Vagina (tissue), 2 donors: ENCODE results near the gene WARS2. TPM values are rescaled to one million over a fixed set of nuclear protein-coding genes. Genes with fewer than 3 reads are reported as not detected.
"Not testable (repeated sequence)": the region's sequence is repeated elsewhere in the genome, so short reads cannot be mapped to it uniquely, and the experiment has no call there.

Experiments used
- DNase-seq, 2 donors: peaks; one replicate each; pipeline ENCODE4 v3.0.0-alpha.2; 2017; ENCODE audit errors: extremely low spot score in 2 of 2
- H3K27ac ChIP-seq: fragments of 200-600 bp; sonication (generic); one replicate; pipeline ENCODE4 v1.5.1; 2019
- H3K27me3 ChIP-seq: fragments of 200-600 bp; sonication (generic); one replicate; pipeline ENCODE4 v1.5.1; 2019
- H3K36me3 ChIP-seq, 2 donors: fragments of 200-600 bp; sonication (generic); one replicate each; pipeline ENCODE4 v1.5.1; 2017 to 2019
- H3K4me1 ChIP-seq: fragments of 200-600 bp; sonication (generic); one replicate; pipeline ENCODE4 v1.5.1; 2019
- H3K4me3 ChIP-seq, 2 donors: fragments of 200-600 bp; sonication (generic); 1 replicate in 1 of 2; 2 replicates in 1 of 2; pipeline ENCODE4 v1.5.1; 2016 to 2019
- H3K9me3 ChIP-seq: fragments of 200-600 bp; sonication (generic); one replicate; pipeline ENCODE4 v1.5.1; 2019
- CTCF ChIP-seq, 3 experiments: fragments of 450-650 bp in 2 of 3; fragments of 200-600 bp in 1 of 3; sonication (generic) in 1 of 3; IDR thresholded peaks; one replicate each; pipeline ENCODE4 v1.5.1; 2017 to 2019; ENCODE audit warnings: antibody characterized with exemption in 3 of 3, mild to moderate bottlenecking in 2 of 3, moderate library complexity in 2 of 3
- POLR2A ChIP-seq, 2 donors: fragments of 450-650 bp; IDR thresholded peaks; one replicate each; pipeline ENCODE4 v1.6.1; 2017; ENCODE audit warnings: antibody characterized with exemption in 2 of 2, mild to moderate bottlenecking in 2 of 2, moderate library complexity in 2 of 2
- POLR2AphosphoS5 ChIP-seq, 2 donors: sonication (generic); formaldehyde crosslinking; IDR thresholded peaks; one replicate each; pipeline ENCODE4 v1.9.0; 2017; ENCODE audit warnings: antibody characterized with exemption in 2 of 2, mild to moderate bottlenecking in 2 of 2, low read depth in 1 of 2; ENCODE audit not compliant: insufficient read depth in 1 of 2
- intact Hi-C: fragments of 100-400 bp; cut with DNase I; formaldehyde crosslinking; loops from one replicate; pipeline ENCODE4 v1.15.1; 2023
- total RNA-seq: library from RNA; depleted of rRNA; stranded (reverse); fragments of >200 nt; gene quantifications from one replicate; pipeline ENCODE4 v1.2.3, GENCODE V29; 2016

The WARS2 gene
- total RNA-seq, 1 donor from 2014 or later, result 8.3 TPM

GRCh38 chr1:119132179-119132578, 8.3 kb downstream of the WARS2 start:
- H3K36me3 ChIP-seq, result no peaks in the 10 kb centered on the region
- no peaks in the 10 kb centered on the region for H3K9me3 ChIP-seq
- H3K4me3 ChIP-seq, result no peak overlapping the region
- H3K27ac ChIP-seq, result no peak overlapping the region
- no peaks in the 10 kb centered on the region for H3K4me1 ChIP-seq
- H3K27me3 ChIP-seq, result no peaks in the 10 kb centered on the region
- intact Hi-C loops, result no loop called here
- no peak for DNase-seq
- TF ChIP-seq POLR2AphosphoS5 (IDR thresholded peaks at IDR 0.05; ENCODE audit: insufficient read depth in 1 of 2, low read depth in 1 of 2) (no peak), POLR2A (IDR thresholded peaks at IDR 0.05) (no peak), CTCF (IDR thresholded peaks at IDR 0.05) (no peak)

GRCh38 chr1:119125874-119126273, 14.6 kb downstream of the WARS2 start:
- intact Hi-C loops, result no loop called here
- no peaks in the 10 kb centered on the region for H3K4me1 ChIP-seq
- H3K36me3 ChIP-seq, result no peaks in the 10 kb centered on the region
- no peaks in the 10 kb centered on the region for H3K27me3 ChIP-seq
- TF ChIP-seq POLR2AphosphoS5 (IDR thresholded peaks at IDR 0.05; ENCODE audit: insufficient read depth in 1 of 2, low read depth in 1 of 2) (no peak), CTCF (IDR thresholded peaks at IDR 0.05) (no peak), POLR2A (IDR thresholded peaks at IDR 0.05) (no peak)
- DNase-seq, result no peak
- no peak overlapping the region for H3K4me3 ChIP-seq
- no peaks in the 10 kb centered on the region for H3K9me3 ChIP-seq
- no peak overlapping the region for H3K27ac ChIP-seq

- no peak for DNase-seq
- Histone ChIP-seq H3K9me3 (no peaks in the 10 kb centered on the region), H3K4me1 (no peaks in the 10 kb centered on the region), H3K4me3 (no peak overlapping the region), H3K36me3 (no peaks in the 10 kb centered on the region), H3K27ac (no peak overlapping the region), H3K27me3 (no peaks in the 10 kb centered on the region)
- TF ChIP-seq POLR2A (IDR thresholded peaks at IDR 0.05) (no peak), POLR2AphosphoS5 (IDR thresholded peaks at IDR 0.05; ENCODE audit: insufficient read depth in 1 of 2, low read depth in 1 of 2) (no peak), CTCF (IDR thresholded peaks at IDR 0.05) (no peak)
- intact Hi-C loops, result no loop called here
Observed at GRCh38 chr1:119124764-119125163, 15.7 kb downstream of the WARS2 start.

- H3K9me3 ChIP-seq, H3K27me3 ChIP-seq, H3K4me3 ChIP-seq, H3K27ac ChIP-seq, DNase-seq, intact Hi-C loops, H3K36me3 ChIP-seq, H3K4me1 ChIP-seq: not testable (repeated sequence)
Observed at GRCh38 chr1:119121872-119122271, 18.6 kb downstream of the WARS2 start.

- H3K27me3 ChIP-seq, result no peaks in the 10 kb centered on the region
- no peak for DNase-seq
- no peak overlapping the region for H3K27ac ChIP-seq
- TF ChIP-seq CTCF (IDR thresholded peaks at IDR 0.05), result no peak
- TF ChIP-seq POLR2A (IDR thresholded peaks at IDR 0.05), result no peak
- no peak for TF ChIP-seq POLR2AphosphoS5 (IDR thresholded peaks at IDR 0.05; ENCODE audit: insufficient read depth in 1 of 2, low read depth in 1 of 2)
- H3K36me3 ChIP-seq, result no peaks in the 10 kb centered on the region
- no peaks in the 10 kb centered on the region for H3K9me3 ChIP-seq
- intact Hi-C loops, result no loop called here
- no peaks in the 10 kb centered on the region for H3K4me1 ChIP-seq
- no peak overlapping the region for H3K4me3 ChIP-seq
Observed at GRCh38 chr1:119116725-119117124, 23.7 kb downstream of the WARS2 start.

- H3K27me3 ChIP-seq, result no peaks in the 10 kb centered on the region
- H3K9me3 ChIP-seq, result no peaks in the 10 kb centered on the region
- H3K4me3 ChIP-seq, result no peak overlapping the region
- no peak for DNase-seq
- H3K27ac ChIP-seq, result no peak overlapping the region
- intact Hi-C loops, result no loop called here
- H3K4me1 ChIP-seq, result no peaks in the 10 kb centered on the region
- TF ChIP-seq POLR2AphosphoS5 (IDR thresholded peaks at IDR 0.05; ENCODE audit: insufficient read depth in 1 of 2, low read depth in 1 of 2), result no peak
- TF ChIP-seq POLR2A (IDR thresholded peaks at IDR 0.05), result no peak
- TF ChIP-seq CTCF (IDR thresholded peaks at IDR 0.05), result no peak
- H3K36me3 ChIP-seq, result no peaks in the 10 kb centered on the region
Observed at GRCh38 chr1:119115736-119116135, 24.7 kb downstream of the WARS2 start.
